Hindlimb muscle (tissue), 1 donor: ENCODE results near the gene PDILT. TPM values are rescaled to one million over a fixed set of nuclear protein-coding genes. Genes with fewer than 3 reads are reported as not detected.
"Not testable (repeated sequence)": the region's sequence is repeated elsewhere in the genome, so short reads cannot be mapped to it uniquely, and the experiment has no call there.

Experiments used
- DNase-seq: peaks from one replicate; pipeline ENCODE4 v3.0.0-alpha.2; 2013
- polyA plus RNA-seq: library from polyadenylated mRNA; unstranded; fragments of 120-200 nt; gene quantifications from one replicate; pipeline ENCODE4 v1.2.1, GENCODE V29; 2013; ENCODE audit not compliant: insufficient read length

PDILT gene
- polyA plus RNA-seq, 1 donor: not detected

GRCh38 chr16:20321051-20321450 is 83.5 kb downstream of the PDILT start:
- not testable (repeated sequence) for DNase-seq

DNA sequence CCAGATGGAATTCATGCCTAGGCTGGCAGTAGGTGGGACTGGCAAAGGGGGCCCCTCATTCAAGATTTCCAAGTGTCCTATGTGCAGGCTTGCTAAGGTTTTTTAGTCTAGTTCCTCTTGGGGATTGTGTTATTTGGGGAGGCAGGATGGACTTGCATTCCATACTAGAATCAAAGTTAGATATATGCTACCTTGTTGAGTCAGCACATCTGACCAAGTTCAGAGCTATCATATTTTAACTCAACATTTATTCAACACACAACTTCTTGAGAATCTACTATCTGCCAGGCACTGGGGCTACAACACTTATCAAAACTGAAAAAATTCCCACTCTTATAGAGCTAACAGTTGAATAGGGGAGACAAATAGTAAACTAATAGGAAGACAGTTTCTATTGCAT is 83.9 kb downstream of the PDILT start:
- no peak for DNase-seq

DNA sequence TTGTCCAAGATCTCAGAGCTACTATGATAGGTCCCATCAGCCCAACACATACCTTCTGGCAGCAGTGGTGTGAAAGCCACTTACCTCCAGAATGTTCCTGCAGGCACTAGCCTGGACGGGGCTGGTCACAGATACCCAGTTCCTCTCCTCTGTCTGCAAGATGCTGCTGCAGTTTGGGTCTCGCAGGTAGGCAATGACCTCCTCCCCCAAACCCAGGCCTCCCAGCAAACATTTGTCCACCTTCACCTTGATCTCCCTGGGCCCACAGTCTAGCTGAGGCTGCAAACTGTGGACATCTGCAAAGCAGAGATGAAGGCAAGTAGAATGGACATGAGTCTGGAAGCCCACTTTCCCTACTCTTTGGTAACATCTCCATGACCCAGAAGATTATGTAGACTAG is 84.4 kb downstream of the PDILT start:
- DNase-seq: no peak

DNA sequence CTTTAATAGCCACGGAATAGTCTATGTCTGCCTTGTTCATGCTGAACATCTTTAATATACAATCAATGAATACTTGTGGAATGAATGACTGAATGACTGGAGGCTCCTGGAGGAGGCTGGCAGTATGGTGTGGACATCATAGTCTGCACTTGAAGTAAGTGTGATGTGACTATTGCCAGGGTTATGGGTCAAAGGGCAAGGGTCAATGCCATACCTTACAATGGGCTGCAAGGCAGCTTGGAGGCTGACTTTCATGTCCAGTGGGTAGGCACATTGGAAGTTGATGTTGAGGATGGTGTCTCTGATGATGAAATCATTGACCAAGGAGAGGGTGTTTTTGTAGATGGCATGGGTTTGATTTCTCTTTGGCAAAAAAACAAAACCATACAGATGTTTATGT is 85.1 kb downstream of the PDILT start:
- no peak for DNase-seq

- no peak for DNase-seq
Measured at GRCh38 chr16:20318437-20318836, 86.1 kb downstream of the PDILT start.

GRCh38 chr16:20318006-20318405 is 86.5 kb downstream of the PDILT start:
- no peak for DNase-seq

- DNase-seq: no peak
Measured at GRCh38 chr16:20317117-20317516, 87.4 kb downstream of the PDILT start.

- DNase-seq: no peak
Measured at GRCh38 chr16:20316715-20317114, 87.8 kb downstream of the PDILT start.

DNA sequence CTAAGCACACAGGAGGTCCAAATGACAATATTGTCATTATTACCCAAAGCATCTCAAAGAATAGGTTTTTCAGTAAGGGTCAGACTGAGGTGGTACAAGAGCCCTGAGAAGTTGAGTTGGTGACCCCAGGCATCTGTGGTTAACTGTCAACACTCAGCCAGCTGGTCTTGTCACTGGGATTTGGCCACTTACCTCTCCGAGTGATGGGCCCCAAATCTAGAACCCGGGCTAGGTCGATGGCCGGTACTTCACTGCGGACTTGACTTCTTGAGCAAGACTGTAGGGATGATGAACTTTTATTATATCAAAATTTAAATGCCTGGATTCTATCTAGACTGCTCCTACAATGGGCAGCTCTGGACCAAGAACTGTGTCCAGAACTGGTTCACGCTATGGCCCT is 88.8 kb downstream of the PDILT start:
- no peak for DNase-seq

GRCh38 chr16:20314575-20314974 is 90.0 kb downstream of the PDILT start:
- no peak for DNase-seq

DNA sequence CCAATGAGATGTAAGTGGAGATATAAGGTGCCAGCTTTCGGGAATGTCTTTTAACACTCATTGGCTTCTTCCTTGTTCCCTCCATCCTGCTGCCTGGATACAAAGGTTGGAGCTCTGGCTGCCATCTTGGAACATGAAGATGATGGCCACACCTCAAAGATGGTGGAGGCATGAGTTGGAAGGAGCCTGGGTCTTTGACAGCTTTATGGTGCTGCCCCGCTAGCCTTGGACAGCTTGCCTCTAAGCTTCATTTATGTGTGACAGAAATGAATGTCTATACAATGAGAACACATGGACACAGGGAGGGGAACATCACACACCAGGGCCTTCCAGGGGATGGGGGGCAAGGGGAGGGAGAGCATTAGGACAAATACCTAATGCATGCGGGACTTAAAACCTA is 90.8 kb downstream of the PDILT start:
- DNase-seq: no peak

- not testable (repeated sequence) for DNase-seq
Measured at GRCh38 chr16:20312536-20313095, 91.9 kb downstream of the PDILT start.

DNA sequence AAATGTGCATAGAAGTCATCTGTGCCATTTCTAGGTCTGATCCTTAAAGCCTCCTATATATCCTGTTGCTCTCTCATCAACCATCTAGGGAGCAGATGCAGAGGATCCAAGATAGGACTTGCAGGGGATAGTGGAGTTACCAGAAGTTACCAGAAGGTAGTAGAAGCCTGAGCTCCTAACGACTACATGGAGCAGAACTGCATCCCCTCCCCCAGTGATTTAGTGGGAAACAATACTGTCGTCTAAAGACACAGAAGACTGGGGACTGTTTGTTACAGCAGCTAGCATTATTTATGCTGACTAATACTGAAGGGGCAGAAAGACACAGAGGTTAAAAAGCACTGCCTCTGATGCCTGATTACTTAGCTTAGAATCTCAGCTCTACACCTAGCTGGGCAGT is 93.0 kb downstream of the PDILT start:
- no peak for DNase-seq

- no peak for DNase-seq
Measured at GRCh38 chr16:20310421-20311395, 93.8 kb downstream of the PDILT start.

- DNase-seq: no peak
Measured at GRCh38 chr16:20309786-20310185, 94.8 kb downstream of the PDILT start.

Other genes with a start within 250 kb of the PDILT start
- gene GP2, start 77.2 kb downstream of the PDILT start, polyA plus RNA-seq: not detected
- not detected for gene UMOD, start 52.0 kb downstream of the PDILT start, polyA plus RNA-seq
- gene ACSM5, start 4.8 kb upstream of the PDILT start, polyA plus RNA-seq: 0.66 TPM
- 0.34 TPM for gene ACSM2A, start 46.8 kb upstream of the PDILT start, polyA plus RNA-seq
- gene ACSM2B, start 171.6 kb upstream of the PDILT start, polyA plus RNA-seq: 0.41 TPM